ENCODE measurements around the gene HBG1. TPM values are rescaled to one million over a fixed set of nuclear protein-coding genes. Genes with fewer than 3 reads are reported as not detected.
"Not testable (repeated sequence)": the region's sequence is repeated elsewhere in the genome, so short reads cannot be mapped to it uniquely, and the experiment has no call there.

Gene HBG1
- total and polyA plus RNA-seq, 2 of the 8 experiments (the other 6 are each of a cell fraction or from before 2014, with no cell fraction given): 0.26 TPM; not detected in 1

DNA sequence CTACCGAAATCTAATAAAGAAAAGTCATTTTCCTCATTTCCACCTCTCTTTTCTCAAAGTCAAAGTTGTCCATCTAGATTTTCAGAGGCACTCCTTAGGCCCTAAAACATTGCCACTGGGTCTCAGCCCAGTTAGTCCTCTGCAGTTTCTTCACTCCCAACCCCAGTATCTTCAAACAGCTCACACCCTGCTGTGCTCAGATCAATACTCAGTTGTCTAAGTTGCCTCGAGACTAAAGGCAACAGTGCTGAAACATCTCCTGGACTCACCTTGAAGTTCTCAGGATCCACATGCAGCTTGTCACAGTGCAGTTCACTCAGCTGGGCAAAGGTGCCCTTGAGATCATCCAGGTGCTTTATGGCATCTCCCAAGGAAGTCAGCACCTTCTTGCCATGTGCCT is 4.4 kb upstream of the HBG1 start:
- FAIRE-seq; H3K27ac ChIP-seq (ENCODE audit: low read depth, low read length); H3K18ac ChIP-seq (ENCODE audit: extremely low read depth, low read length); H4K91ac ChIP-seq (replicated peaks; ENCODE audit: insufficient read length, low read length); H2BK20ac ChIP-seq (ENCODE audit: low read length); CTCF ChIA-PET (ENCODE audit: partially characterized antibody); H3K56ac ChIP-seq (replicated peaks; ENCODE audit: insufficient read length, low read depth, low read length); H3K23ac ChIP-seq (ENCODE audit: insufficient read length); H3K36me3 ChIP-seq (ENCODE audit: control insufficient read depth in 2 of 4, insufficient read depth in 4 of 4, low read length in 3 of 4); H3K23me2 ChIP-seq (ENCODE audit: low read depth, low read length); H3K9ac ChIP-seq (replicated peaks in 1 of 4; ENCODE audit: extremely low read depth in 1 of 4, low read depth in 3 of 4, low read length in 3 of 4); H4K5ac ChIP-seq (ENCODE audit: insufficient read length, low read depth, low read length); H3K4ac ChIP-seq (replicated peaks; ENCODE audit: insufficient read length, low read depth, low read length); H3K27me3 ChIP-seq (replicated peaks in 1 of 4; ENCODE audit: control insufficient read depth in 3 of 4, extremely low read depth in 1 of 4, insufficient read depth in 3 of 4, low read length in 3 of 4); H4K20me1 ChIP-seq (replicated peaks in 1 of 2; ENCODE audit: control insufficient read depth in 1 of 2, insufficient read depth in 2 of 2, low read length in 2 of 2); H2BK5ac ChIP-seq (ENCODE audit: low read depth, low read length); H4K8ac ChIP-seq (ENCODE audit: extremely low read depth, insufficient read depth, low read length); DNase-seq (ENCODE audit: low read depth in 1 of 2, low spot score in 2 of 2); H3K9me3 ChIP-seq (ENCODE audit: insufficient read depth in 2 of 2, low read depth in 1 of 2, low read length in 1 of 2); POLR2A ChIA-PET (ENCODE audit: partially characterized antibody); H2BK12ac ChIP-seq (ENCODE audit: low read depth, low read length); H3K79me2 ChIP-seq (ENCODE audit: control insufficient read depth in 1 of 2, insufficient read depth in 2 of 2, low read length in 2 of 2); H2BK120ac ChIP-seq (replicated peaks; ENCODE audit: low read depth, low read length); H2AFZ ChIP-seq (ENCODE audit: low read length); H3K4me2 ChIP-seq (ENCODE audit: insufficient read depth in 1 of 2, low read depth in 2 of 2, low read length in 2 of 2); H3K79me1 ChIP-seq (ENCODE audit: low read depth, low read length); H2AK5ac ChIP-seq (ENCODE audit: low read depth, low read length); H3K14ac ChIP-seq (ENCODE audit: insufficient read length); H3K4me3 ChIP-seq (ENCODE audit: extremely low read depth in 1 of 4, insufficient read depth in 2 of 4, low read depth in 3 of 4, low read length in 4 of 4): not testable (repeated sequence)
- 0 out of 2 replicates have a peak overlapping the region, but pooled peaks have one; percentile 5 for H2BK15ac ChIP-seq (ENCODE audit: low read length)
- H3K4me1 ChIP-seq (replicated peaks in 1 of 4; ENCODE audit: control insufficient read depth in 3 of 4, insufficient read depth in 4 of 4, low read length in 3 of 4): peaks cover 3 to 11% (median 5%) of the 10 kb centered on the region in 4 experiments; a peak in 6 of 7 replicates
- 85% methylated on average over 2 of the region's 2 CpGs; no CpG with 5 or more reads in 1 of the 2 experiments for WGBS, 2 experiments (ENCODE audit: extremely low coverage in 1 of 2, insufficient coverage in 1 of 2, insufficient read length in 1 of 2, insufficient replicate concordance in 2 of 2, low coverage in 1 of 2, low lambda C conversion rate in 2 of 2, missing lambda C conversion rate in 1 of 2)

DNA sequence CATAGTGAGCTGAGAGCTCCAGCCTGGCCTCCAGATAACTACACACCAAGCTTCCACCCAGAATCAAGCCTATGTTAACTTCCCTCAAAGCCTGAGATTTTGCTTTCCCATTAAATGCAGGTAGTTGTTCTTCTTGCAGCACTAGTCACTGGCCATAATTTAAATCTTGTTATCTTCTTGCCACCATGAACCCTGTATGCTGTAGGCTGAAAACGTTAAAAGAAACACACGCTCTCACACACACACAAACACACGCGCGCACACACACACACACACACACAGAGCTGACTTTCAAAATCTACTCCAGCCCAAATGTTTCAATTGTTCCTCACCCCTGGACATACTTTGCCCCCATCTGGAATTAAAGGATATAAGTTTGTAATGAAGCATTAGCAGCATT is 3.8 kb upstream of the HBG1 start:
- H3K79me1 ChIP-seq (ENCODE audit: low read depth, low read length); H4K91ac ChIP-seq (replicated peaks; ENCODE audit: insufficient read length, low read length); H2BK120ac ChIP-seq (replicated peaks; ENCODE audit: low read depth, low read length); H3K56ac ChIP-seq (replicated peaks; ENCODE audit: insufficient read length, low read depth, low read length); H3K79me2 ChIP-seq (ENCODE audit: control insufficient read depth in 1 of 2, insufficient read depth in 2 of 2, low read length in 2 of 2); H4K20me1 ChIP-seq (replicated peaks in 1 of 2; ENCODE audit: control insufficient read depth in 1 of 2, insufficient read depth in 2 of 2, low read length in 2 of 2); H2BK20ac ChIP-seq (ENCODE audit: low read length); H3K23ac ChIP-seq (ENCODE audit: insufficient read length); H3K27ac ChIP-seq (ENCODE audit: low read depth, low read length); H3K14ac ChIP-seq (ENCODE audit: insufficient read length); H3K9me3 ChIP-seq (ENCODE audit: insufficient read depth in 2 of 2, low read depth in 1 of 2, low read length in 1 of 2); DNase-seq (ENCODE audit: low read depth in 1 of 2, low spot score in 2 of 2); POLR2A ChIA-PET (ENCODE audit: partially characterized antibody); H2BK15ac ChIP-seq (ENCODE audit: low read length); H3K4me1 ChIP-seq (replicated peaks in 1 of 4; ENCODE audit: control insufficient read depth in 3 of 4, insufficient read depth in 4 of 4, low read length in 3 of 4); H3K23me2 ChIP-seq (ENCODE audit: low read depth, low read length); H2BK12ac ChIP-seq (ENCODE audit: low read depth, low read length); H3K4me3 ChIP-seq (ENCODE audit: extremely low read depth in 1 of 4, insufficient read depth in 2 of 4, low read depth in 3 of 4, low read length in 4 of 4); CTCF ChIA-PET (ENCODE audit: partially characterized antibody); H2BK5ac ChIP-seq (ENCODE audit: low read depth, low read length); H4K8ac ChIP-seq (ENCODE audit: extremely low read depth, insufficient read depth, low read length); H3K36me3 ChIP-seq (ENCODE audit: control insufficient read depth in 2 of 4, insufficient read depth in 4 of 4, low read length in 3 of 4); H2AFZ ChIP-seq (ENCODE audit: low read length); H4K5ac ChIP-seq (ENCODE audit: insufficient read length, low read depth, low read length); H3K4ac ChIP-seq (replicated peaks; ENCODE audit: insufficient read length, low read depth, low read length); H3K27me3 ChIP-seq (replicated peaks in 1 of 4; ENCODE audit: control insufficient read depth in 3 of 4, extremely low read depth in 1 of 4, insufficient read depth in 3 of 4, low read length in 3 of 4); H3K18ac ChIP-seq (ENCODE audit: extremely low read depth, low read length); H2AK5ac ChIP-seq (ENCODE audit: low read depth, low read length); FAIRE-seq; H3K4me2 ChIP-seq (ENCODE audit: insufficient read depth in 1 of 2, low read depth in 2 of 2, low read length in 2 of 2); H3K9ac ChIP-seq (replicated peaks in 1 of 4; ENCODE audit: extremely low read depth in 1 of 4, low read depth in 3 of 4, low read length in 3 of 4): not testable (repeated sequence)
- WGBS, 2 experiments (ENCODE audit: extremely low coverage in 1 of 2, insufficient coverage in 1 of 2, insufficient read length in 1 of 2, insufficient replicate concordance in 2 of 2, low coverage in 1 of 2, low lambda C conversion rate in 2 of 2, missing lambda C conversion rate in 1 of 2): 92% methylated on average over 5 of the region's 5 CpGs; no CpG with 5 or more reads in 1 of the 2 experiments

Data from H1 (cell line).